Cardiac muscle cell (in vitro differentiated cells and primary cell): ENCODE measurements around the gene ATXN10. TPM values are rescaled to one million over a fixed set of nuclear protein-coding genes. Genes with fewer than 3 reads are reported as not detected.
A peak's percentile ranks its signal among the peaks of the same experiment; 100 is the strongest.

Source experiments
- DNase-seq, 2 donors: peaks; one replicate each; pipeline versions ENCODE4 v3.0.0 to v3.0.0-alpha.2; 2010 to 2017; ENCODE audit warnings: low read depth in 1 of 2, low spot score in 1 of 2
- H3K27ac ChIP-seq: fragments of 200-600 bp; sonication (generic); 2 replicates; pipeline ENCODE4 v1.5.1; 2016
- H3K27me3 ChIP-seq: fragments of 200-600 bp; sonication (generic); 2 replicates; pipeline ENCODE4 v1.6.0; 2016; ENCODE audit warnings: control low read depth
- H3K36me3 ChIP-seq: fragments of 200-600 bp; sonication (generic); 2 replicates; pipeline ENCODE4 v1.5.1; 2016; ENCODE audit warnings: control low read depth
- H3K4me1 ChIP-seq: fragments of 200-600 bp; sonication (generic); 2 replicates; pipeline ENCODE4 v1.8.1; 2017; ENCODE audit warnings: low read depth, mild to moderate bottlenecking, mixed run types
- H3K4me3 ChIP-seq: fragments of 200-600 bp; sonication (generic); 2 replicates; pipeline ENCODE4 v1.5.1; 2016; ENCODE audit warnings: mild to moderate bottlenecking
- H3K9me3 ChIP-seq: fragments of 200-600 bp; sonication (generic); 2 replicates; pipeline ENCODE4 v1.5.1; 2017; ENCODE audit warnings: low read depth, mild to moderate bottlenecking, control low read depth
- polyA plus RNA-seq: library from polyadenylated mRNA; unstranded; fragments of >200 nt; fragmentation: Nextera tagmentation; extraction: Ambion mirVana; gene quantifications from 2 replicates; pipeline ENCODE4 v1.2.1, GENCODE V29; 2016
- total RNA-seq: library from RNA; depleted of rRNA; stranded (reverse); fragments of >200 nt; gene quantifications from 2 replicates; pipeline ENCODE4 v1.2.3, GENCODE V29; 2016
- TF ChIP-seq, protein P1 (sequence below): IDR thresholded peaks from 2 replicates; pipeline ENCODE4 v1.5.1; 2012; ENCODE audit warnings: low read depth, mild to moderate bottlenecking, low read length

ATXN10 gene
- total and polyA plus RNA-seq, 2 experiments from 2014 or later: 67.3 to 279 TPM

DNA sequence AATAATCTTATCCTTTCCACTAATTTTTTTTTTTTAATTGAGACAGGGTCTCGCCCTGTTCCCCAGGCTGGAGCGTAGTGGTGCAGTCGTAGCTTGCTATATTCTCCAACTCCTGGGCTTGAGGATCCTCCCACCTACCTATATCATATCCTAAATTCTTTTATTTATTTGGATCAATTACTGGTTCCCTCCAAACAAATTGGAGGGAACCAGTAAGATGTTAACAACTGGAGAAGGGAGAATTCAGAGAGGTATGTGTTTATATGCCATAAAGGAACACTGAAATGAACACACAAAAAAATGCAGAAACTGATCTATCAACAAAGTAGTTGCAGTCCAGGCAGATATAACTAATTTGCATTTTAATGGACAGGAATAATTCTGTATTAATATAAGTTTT is 63.6 kb downstream of the ATXN10 start:
- no peak for DNase-seq
- Histone ChIP-seq H3K27ac (no peak overlapping the region), H3K36me3 (peaks cover 31% of the 10 kb centered on the region), H3K27me3 (no peaks in the 10 kb centered on the region), H3K4me3 (no peak overlapping the region), H3K9me3 (no peaks in the 10 kb centered on the region), H3K4me1 (no peaks in the 10 kb centered on the region)
- TF ChIP-seq, protein P1, sequence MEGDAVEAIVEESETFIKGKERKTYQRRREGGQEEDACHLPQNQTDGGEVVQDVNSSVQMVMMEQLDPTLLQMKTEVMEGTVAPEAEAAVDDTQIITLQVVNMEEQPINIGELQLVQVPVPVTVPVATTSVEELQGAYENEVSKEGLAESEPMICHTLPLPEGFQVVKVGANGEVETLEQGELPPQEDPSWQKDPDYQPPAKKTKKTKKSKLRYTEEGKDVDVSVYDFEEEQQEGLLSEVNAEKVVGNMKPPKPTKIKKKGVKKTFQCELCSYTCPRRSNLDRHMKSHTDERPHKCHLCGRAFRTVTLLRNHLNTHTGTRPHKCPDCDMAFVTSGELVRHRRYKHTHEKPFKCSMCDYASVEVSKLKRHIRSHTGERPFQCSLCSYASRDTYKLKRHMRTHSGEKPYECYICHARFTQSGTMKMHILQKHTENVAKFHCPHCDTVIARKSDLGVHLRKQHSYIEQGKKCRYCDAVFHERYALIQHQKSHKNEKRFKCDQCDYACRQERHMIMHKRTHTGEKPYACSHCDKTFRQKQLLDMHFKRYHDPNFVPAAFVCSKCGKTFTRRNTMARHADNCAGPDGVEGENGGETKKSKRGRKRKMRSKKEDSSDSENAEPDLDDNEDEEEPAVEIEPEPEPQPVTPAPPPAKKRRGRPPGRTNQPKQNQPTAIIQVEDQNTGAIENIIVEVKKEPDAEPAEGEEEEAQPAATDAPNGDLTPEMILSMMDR: no peak

DNA sequence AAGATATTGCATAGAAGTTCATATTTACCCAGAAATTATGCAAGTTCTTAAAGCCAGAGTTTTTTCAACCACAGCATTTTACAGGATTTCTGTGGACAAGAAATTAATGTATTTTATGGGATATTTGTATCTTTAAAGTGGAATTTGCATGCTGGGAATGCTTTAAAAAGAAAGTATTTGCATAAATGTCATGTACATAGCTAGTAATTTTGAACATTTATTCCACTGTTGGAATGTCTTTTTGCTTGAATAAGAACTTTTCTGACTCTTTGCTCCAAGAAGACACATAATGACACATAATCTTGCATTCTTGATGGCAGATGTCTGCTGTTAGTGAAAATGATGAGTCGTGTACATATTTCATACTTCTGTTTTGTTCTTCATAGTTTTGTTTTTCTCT is 66.6 kb downstream of the ATXN10 start:
- no peak overlapping the region for H3K4me3 ChIP-seq
- no peak for DNase-seq
- H3K36me3 ChIP-seq: peaks cover 38% of the 10 kb centered on the region
- TF ChIP-seq, protein P1: no peak
- no peaks in the 10 kb centered on the region for H3K4me1 ChIP-seq
- no peaks in the 10 kb centered on the region for H3K27me3 ChIP-seq
- no peaks in the 10 kb centered on the region for H3K9me3 ChIP-seq
- H3K27ac ChIP-seq: no peak overlapping the region

DNA sequence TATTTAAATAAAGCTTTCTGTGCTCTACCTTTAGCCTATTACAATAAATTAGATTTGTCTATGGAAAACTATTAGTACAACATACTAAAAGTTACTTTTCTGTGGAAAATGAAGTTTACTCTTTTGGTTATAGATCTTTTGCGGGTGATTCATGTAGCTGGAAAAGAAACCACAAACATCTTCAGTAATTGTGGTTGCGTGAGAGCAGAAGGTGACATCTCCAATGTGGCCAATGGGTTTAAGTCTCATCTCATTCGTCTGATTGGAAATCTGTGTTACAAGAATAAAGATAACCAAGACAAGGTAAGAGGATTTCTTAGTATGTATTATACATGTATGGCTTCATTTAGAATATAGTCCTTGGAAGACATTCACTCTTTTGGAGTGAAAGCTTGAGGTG is 68.6 kb downstream of the ATXN10 start:
- TF ChIP-seq, protein P1: no peak

DNA sequence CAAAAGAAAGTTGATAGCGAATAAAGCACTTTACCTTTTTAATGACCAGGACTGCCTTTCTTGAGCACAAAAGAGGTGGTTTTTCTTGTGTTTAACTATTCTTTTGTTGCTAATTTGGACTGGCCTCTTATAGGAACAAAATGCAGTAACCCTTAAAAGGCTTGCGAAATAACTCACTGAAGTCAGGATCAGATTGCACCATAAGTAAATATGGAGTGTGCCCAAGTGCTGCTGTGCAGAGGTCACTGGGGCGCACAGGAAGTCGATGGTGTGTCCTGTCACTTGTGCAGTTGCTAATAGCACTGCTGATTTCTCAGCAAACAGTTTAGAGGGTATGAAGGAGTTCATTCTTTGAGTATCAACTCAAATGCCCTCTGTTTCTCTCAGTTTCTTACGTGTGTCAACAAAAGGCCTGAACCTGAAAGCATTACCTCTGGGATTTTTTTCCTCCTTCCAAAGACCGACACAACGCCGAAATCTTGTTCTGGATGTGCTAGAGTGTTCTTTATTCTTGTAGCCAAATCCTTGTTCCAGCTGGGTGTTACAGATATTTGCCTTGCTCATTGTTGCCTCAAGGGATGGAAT is 71.3 kb downstream of the ATXN10 start:
- Histone ChIP-seq H3K4me1 (no peaks in the 10 kb centered on the region), H3K27ac (peak overlapping the region; percentile 22), H3K4me3 (no peak overlapping the region), H3K9me3 (no peaks in the 10 kb centered on the region), H3K36me3 (peaks cover 36% of the 10 kb centered on the region), H3K27me3 (no peaks in the 10 kb centered on the region)
- TF ChIP-seq, protein P1: no peak
- DNase-seq: peak in 1 of 2 donors; percentile 72

More for the DNA sequence above, 68.6 kb downstream of the ATXN10 start:
- DNase-seq: no peak
- Histone ChIP-seq H3K36me3 (peaks cover 38% of the 10 kb centered on the region), H3K4me1 (no peaks in the 10 kb centered on the region), H3K27me3 (no peaks in the 10 kb centered on the region), H3K9me3 (no peaks in the 10 kb centered on the region), H3K27ac (no peak overlapping the region), H3K4me3 (no peak overlapping the region)

DNA sequence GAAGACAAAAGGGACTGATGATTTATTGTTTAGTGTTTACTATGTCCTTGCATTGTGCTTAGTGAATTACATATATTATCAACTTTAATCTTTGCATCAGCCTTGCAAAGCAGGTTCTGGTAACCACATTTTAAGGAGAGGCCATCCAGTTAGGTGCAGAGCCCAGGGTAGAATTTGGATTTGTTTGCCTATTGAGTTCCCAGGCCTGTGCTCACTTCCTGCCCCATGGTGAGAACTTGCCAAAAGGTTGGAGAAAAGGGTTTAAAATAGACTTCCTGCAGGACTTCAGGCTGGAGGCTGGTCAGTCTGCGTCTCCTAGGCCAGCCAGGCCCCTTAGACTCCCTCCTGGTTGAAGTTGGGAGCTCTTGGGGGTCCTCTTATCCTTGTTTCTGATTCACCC is 72.1 kb downstream of the ATXN10 start:
- H3K9me3 ChIP-seq: no peaks in the 10 kb centered on the region
- no peak for DNase-seq
- no peak overlapping the region for H3K4me3 ChIP-seq
- H3K4me1 ChIP-seq: no peaks in the 10 kb centered on the region
- peaks cover 30% of the 10 kb centered on the region for H3K36me3 ChIP-seq
- TF ChIP-seq, protein P1: no peak
- peak overlapping the region; percentile 22 for H3K27ac ChIP-seq
- no peaks in the 10 kb centered on the region for H3K27me3 ChIP-seq
